BE2C (cell line): ENCODE data around the gene APOB.

Experiments used
- DNase-seq: peaks from one replicate; pipeline ENCODE4 v3.0.0-alpha.2; 2020
- H3K27me3 ChIP-seq: fragments of 250-450 bp; sonication (Bioruptor Pico); 2 replicates; pipeline ENCODE4 v1.5.1; 2020; ENCODE audit warnings: mild to moderate bottlenecking
- H3K36me3 ChIP-seq: fragments of 250-450 bp; sonication (Bioruptor Pico); 2 replicates; pipeline ENCODE4 v1.5.1; 2020; ENCODE audit warnings: mild to moderate bottlenecking
- H3K4me1 ChIP-seq: fragments of 250-450 bp; sonication (Bioruptor Pico); 2 replicates; pipeline ENCODE4 v1.5.1; 2020
- H3K4me3 ChIP-seq: 2 replicates; pipeline ENCODE4 v1.5.1; 2011; ENCODE audit warnings: low read depth, low read length
- H3K9me3 ChIP-seq: fragments of 250-450 bp; sonication (Bioruptor Pico); 2 replicates; pipeline ENCODE4 v1.5.1; 2020
- CTCF ChIP-seq: IDR thresholded peaks from 2 replicates; pipeline ENCODE4 v1.5.1; 2012; ENCODE audit warnings: mild to moderate bottlenecking, low read depth, low read length

Gene APOB

GRCh38 chr2:21072477-21073242 lies 28.8 kb upstream of the APOB start:
- H3K4me3 ChIP-seq: 0 out of 2 replicates have a peak overlapping the region, but pooled peaks have one; percentile 4
- H3K4me1 ChIP-seq: peaks cover 42% of the 10 kb centered on the region

GRCh38 chr2:21070341-21071257 lies 26.7 kb upstream of the APOB start:
- no peak for TF ChIP-seq CTCF
- peaks cover 45% of the 10 kb centered on the region for H3K4me1 ChIP-seq

More at GRCh38 chr2:21072477-21073242, 28.8 kb upstream of the APOB start:
- DNase-seq: peak; percentile 41
- no peaks in the 10 kb centered on the region for H3K27me3 ChIP-seq
- peak; percentile 27; the same call in 1 of the 2 replicates for TF ChIP-seq CTCF
- H3K36me3 ChIP-seq: no peaks in the 10 kb centered on the region
- no peaks in the 10 kb centered on the region; the same call in 1 of the 2 replicates for H3K9me3 ChIP-seq

GRCh38 chr2:21069746-21070340 lies 26.0 kb upstream of the APOB start:
- TF ChIP-seq CTCF: no peak
- DNase-seq: peak; percentile 21
- H3K9me3 ChIP-seq: no peaks in the 10 kb centered on the region
- no peak overlapping the region for H3K4me3 ChIP-seq
- H3K36me3 ChIP-seq: no peaks in the 10 kb centered on the region
- H3K27me3 ChIP-seq: no peaks in the 10 kb centered on the region
- peaks cover 45% of the 10 kb centered on the region for H3K4me1 ChIP-seq

More at GRCh38 chr2:21070341-21071257, 26.7 kb upstream of the APOB start:
- H3K27me3 ChIP-seq: no peaks in the 10 kb centered on the region
- H3K4me3 ChIP-seq: no peak overlapping the region
- no peaks in the 10 kb centered on the region for H3K9me3 ChIP-seq
- H3K36me3 ChIP-seq: no peaks in the 10 kb centered on the region
- peak; percentile 58 for DNase-seq

- H3K4me3 ChIP-seq: no peak overlapping the region
- no peaks in the 10 kb centered on the region for H3K36me3 ChIP-seq
- H3K9me3 ChIP-seq: no peaks in the 10 kb centered on the region; the same call in 1 of the 2 replicates
- H3K4me1 ChIP-seq: peaks cover 41% of the 10 kb centered on the region
- TF ChIP-seq CTCF: no peak
- no peak for DNase-seq
- H3K27me3 ChIP-seq: no peaks in the 10 kb centered on the region
Observed at GRCh38 chr2:21067859-21068537, 24.1 kb upstream of the APOB start.

- Histone ChIP-seq H3K27me3 (no peaks in the 10 kb centered on the region), H3K4me3 (no peak overlapping the region), H3K4me1 (peaks cover 32% of the 10 kb centered on the region), H3K36me3 (no peaks in the 10 kb centered on the region), H3K9me3 (no peaks in the 10 kb centered on the region; the same call in 1 of the 2 replicates)
- no peak for DNase-seq
- TF ChIP-seq CTCF: no peak
Observed at GRCh38 chr2:21067125-21067524, 23.3 kb upstream of the APOB start.
